Uterus (tissue), 4 donors: ENCODE results near the gene MMP13. TPM values are rescaled to one million over a fixed set of nuclear protein-coding genes. Genes with fewer than 3 reads are reported as not detected.

Experiments used
- small RNA-seq: library from RNA; depleted of rRNA; stranded (forward); fragments of <200 nt; gene quantifications from one replicate; pipeline ENCODE3, GENCODE V24; 2016
- total RNA-seq, 4 donors: library from RNA; depleted of rRNA in 3 of 4; stranded (reverse); fragments of >200 nt in 3 of 4; gene quantifications; one replicate each; pipeline versions ENCODE4 v1.1.0 to v1.2.4, GENCODE V29; 2014 to 2023
- donor health status: DM: yes; HTN: yes; CAD: no.

Gene MMP13
- total RNA-seq, 4 donors from 2014 or later = not detected

Small RNA genes within 50 kb of the gene (small RNA-seq; reads per million reads assigned to genes)
- gene RNU7-159P = not detected

Other genes with a start within 250 kb of the MMP13 start
- gene MMP27, start 250.0 kb downstream of the MMP13 start, total RNA-seq = not detected
- gene MMP8, start 230.8 kb downstream of the MMP13 start, total RNA-seq = 1 to 10 TPM in 1 of 4 donors, under 1 TPM in 1, not detected in 2; 0.76 to 1.5 TPM
- under 1 TPM in 1 of 4 donors, not detected in 3; 0.67 TPM for gene MMP10, start 175.1 kb downstream of the MMP13 start, total RNA-seq
- under 1 TPM in 1 of 4 donors, not detected in 3; 0.41 TPM for gene MMP1, start 157.6 kb downstream of the MMP13 start, total RNA-seq
- gene MMP3, start 112.1 kb downstream of the MMP13 start, total RNA-seq = not detected
- not detected for gene MMP12, start 80.8 kb downstream of the MMP13 start, total RNA-seq
- gene DCUN1D5, start 136.4 kb upstream of the MMP13 start, total RNA-seq = 10 to 100 TPM in 3 of 4 donors, 1 to 10 TPM in 1; 1.8 to 54.1 (median 22.4) TPM
- 10 to 100 TPM; 24.8 to 96.1 (median 53.5) TPM for gene DYNC2H1, start 153.7 kb upstream of the MMP13 start, total RNA-seq